Glutamatergic neuron (in vitro differentiated cells): ENCODE measurements around the gene PTPRM. TPM values are rescaled to one million over a fixed set of nuclear protein-coding genes. Genes with fewer than 3 reads are reported as not detected.

Source experiments
- DNase-seq: peaks from one replicate; pipeline ENCODE4 v3.0.0; 2022
- H3K27ac Mint-ChIP-seq: one replicate; pipeline ENCODE4 v1.8.0; 2020; ENCODE audit warnings: mild to moderate bottlenecking, mixed read lengths, inconsistent platforms; ENCODE audit not compliant: unreplicated experiment
- H3K27me3 Mint-ChIP-seq: one replicate; pipeline ENCODE4 v1.8.0; 2020; ENCODE audit warnings: mild to moderate bottlenecking, moderate library complexity, mixed read lengths, inconsistent platforms; ENCODE audit not compliant: unreplicated experiment
- H3K36me3 Mint-ChIP-seq: one replicate; pipeline ENCODE4 v1.8.0; 2020; ENCODE audit warnings: mild to moderate bottlenecking, mixed read lengths, inconsistent platforms; ENCODE audit not compliant: unreplicated experiment
- H3K4me1 Mint-ChIP-seq: one replicate; pipeline ENCODE4 v1.8.0; 2020; ENCODE audit warnings: mild to moderate bottlenecking, low read depth, mixed read lengths, inconsistent platforms; ENCODE audit not compliant: unreplicated experiment
- H3K4me3 Mint-ChIP-seq: one replicate; pipeline ENCODE4 v1.8.0; 2020; ENCODE audit warnings: mild to moderate bottlenecking, mixed read lengths, inconsistent platforms; ENCODE audit not compliant: unreplicated experiment
- H3K9me3 Mint-ChIP-seq: one replicate; pipeline ENCODE4 v1.8.0; 2020; ENCODE audit warnings: mild to moderate bottlenecking, moderate library complexity, mixed read lengths, inconsistent platforms; ENCODE audit not compliant: unreplicated experiment
- total RNA-seq: library from RNA; stranded (reverse); fragmentation: NEBNext Ultra II Directional; extraction: Animal tissue kit (Norgen Biotek cat#: 25700); gene quantifications from one replicate; pipeline ENCODE4 v1.2.1, GENCODE V29; 2021; ENCODE audit not compliant: unreplicated experiment
- TF ChIP-seq, protein P1 (sequence below): fragments of 200-600 bp; sonication (generic); IDR thresholded peaks from one replicate; pipeline ENCODE4 v1.5.0; 2021; ENCODE audit not compliant: partially characterized antibody, unreplicated experiment

PTPRM gene
- total RNA-seq, 1 donor from 2014 or later: 23.9 TPM

DNA sequence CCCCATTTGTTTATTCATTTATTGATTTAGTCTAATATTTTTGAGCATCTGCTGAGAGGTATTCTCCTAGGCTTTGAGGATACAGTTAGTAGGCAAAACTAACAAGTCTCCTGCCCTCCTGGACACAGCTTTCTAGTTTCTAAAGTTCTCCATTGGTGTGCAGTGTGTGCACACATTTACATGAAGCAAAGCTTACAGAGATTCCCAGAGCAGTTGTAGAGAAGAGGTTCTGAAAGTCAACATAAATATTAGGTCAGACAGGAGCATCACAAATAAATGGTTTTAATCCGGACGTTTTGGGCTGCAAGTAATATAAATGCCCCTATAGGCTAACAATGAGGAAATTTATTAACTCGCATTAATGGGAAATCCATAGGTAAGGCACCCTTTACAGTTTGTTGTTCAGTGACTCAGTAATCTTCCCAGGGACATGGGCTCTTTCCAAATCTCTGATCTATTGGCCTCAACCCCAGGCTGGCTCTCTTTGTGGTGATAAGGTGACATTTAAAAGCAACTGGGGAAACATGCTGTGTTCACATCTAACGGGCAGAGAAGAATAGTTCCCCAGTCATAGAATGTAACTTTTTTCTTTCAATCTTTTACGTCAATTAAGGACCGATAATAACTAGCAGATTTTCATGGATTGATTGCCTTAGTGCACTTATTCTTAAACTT lies 407.2 kb downstream of the PTPRM start:
- Mint-ChIP-seq H3K4me3 (no peak overlapping the region), H3K9me3 (no peaks in the 10 kb centered on the region), H3K27me3 (no peaks in the 10 kb centered on the region), H3K36me3 (no peaks in the 10 kb centered on the region), H3K4me1 (no peaks in the 10 kb centered on the region), H3K27ac (no peak overlapping the region)
- DNase-seq: no peak
- TF ChIP-seq, protein P1, sequence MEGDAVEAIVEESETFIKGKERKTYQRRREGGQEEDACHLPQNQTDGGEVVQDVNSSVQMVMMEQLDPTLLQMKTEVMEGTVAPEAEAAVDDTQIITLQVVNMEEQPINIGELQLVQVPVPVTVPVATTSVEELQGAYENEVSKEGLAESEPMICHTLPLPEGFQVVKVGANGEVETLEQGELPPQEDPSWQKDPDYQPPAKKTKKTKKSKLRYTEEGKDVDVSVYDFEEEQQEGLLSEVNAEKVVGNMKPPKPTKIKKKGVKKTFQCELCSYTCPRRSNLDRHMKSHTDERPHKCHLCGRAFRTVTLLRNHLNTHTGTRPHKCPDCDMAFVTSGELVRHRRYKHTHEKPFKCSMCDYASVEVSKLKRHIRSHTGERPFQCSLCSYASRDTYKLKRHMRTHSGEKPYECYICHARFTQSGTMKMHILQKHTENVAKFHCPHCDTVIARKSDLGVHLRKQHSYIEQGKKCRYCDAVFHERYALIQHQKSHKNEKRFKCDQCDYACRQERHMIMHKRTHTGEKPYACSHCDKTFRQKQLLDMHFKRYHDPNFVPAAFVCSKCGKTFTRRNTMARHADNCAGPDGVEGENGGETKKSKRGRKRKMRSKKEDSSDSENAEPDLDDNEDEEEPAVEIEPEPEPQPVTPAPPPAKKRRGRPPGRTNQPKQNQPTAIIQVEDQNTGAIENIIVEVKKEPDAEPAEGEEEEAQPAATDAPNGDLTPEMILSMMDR: no peak

GRCh38 chr18:7977897-7978296 lies 410.8 kb downstream of the PTPRM start:
- Mint-ChIP-seq H3K4me1 (no peaks in the 10 kb centered on the region), H3K9me3 (no peaks in the 10 kb centered on the region), H3K4me3 (no peak overlapping the region), H3K27ac (no peak overlapping the region), H3K36me3 (no peaks in the 10 kb centered on the region), H3K27me3 (peaks cover 3% of the 10 kb centered on the region)
- no peak for DNase-seq
- TF ChIP-seq, protein P1: no peak

GRCh38 chr18:7978834-7979233 lies 411.7 kb downstream of the PTPRM start:
- H3K4me1 Mint-ChIP-seq: no peaks in the 10 kb centered on the region
- H3K27ac Mint-ChIP-seq: no peak overlapping the region
- peaks cover 3% of the 10 kb centered on the region for H3K27me3 Mint-ChIP-seq

GRCh38 chr18:7979714-7980113 lies 412.6 kb downstream of the PTPRM start:
- Mint-ChIP-seq H3K4me1 (no peaks in the 10 kb centered on the region), H3K27me3 (peaks cover 3% of the 10 kb centered on the region), H3K9me3 (no peaks in the 10 kb centered on the region), H3K27ac (no peak overlapping the region), H3K4me3 (no peak overlapping the region), H3K36me3 (no peaks in the 10 kb centered on the region)
- TF ChIP-seq, protein P1: no peak
- no peak for DNase-seq

More at GRCh38 chr18:7978834-7979233, 411.7 kb downstream of the PTPRM start:
- H3K36me3 Mint-ChIP-seq: no peaks in the 10 kb centered on the region
- no peak for DNase-seq
- no peak overlapping the region for H3K4me3 Mint-ChIP-seq
- H3K9me3 Mint-ChIP-seq: no peaks in the 10 kb centered on the region
- TF ChIP-seq, protein P1: no peak

DNA sequence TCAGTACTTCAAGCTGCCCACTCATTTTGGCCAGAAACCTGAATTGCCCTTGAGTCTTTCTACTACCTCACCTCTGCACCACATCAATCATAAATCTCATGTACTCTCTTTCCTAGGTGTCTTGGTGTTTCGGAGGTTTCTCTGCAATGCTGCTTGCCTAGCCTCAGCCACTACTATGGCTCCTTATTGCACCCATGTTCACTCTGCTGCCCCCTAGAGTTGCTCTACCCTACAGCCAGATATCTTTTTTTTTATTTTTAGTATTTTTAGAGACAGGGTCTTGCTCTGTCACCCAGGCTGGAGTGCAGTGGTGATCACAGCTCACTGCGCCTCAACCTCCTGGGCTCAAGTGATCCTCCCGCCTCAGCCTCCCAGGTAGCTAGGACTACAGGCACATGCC lies 413.0 kb downstream of the PTPRM start:
- TF ChIP-seq, protein P1: peak; percentile 17
- Mint-ChIP-seq H3K4me3 (no peak overlapping the region), H3K27me3 (peaks cover 3% of the 10 kb centered on the region), H3K36me3 (no peaks in the 10 kb centered on the region), H3K9me3 (no peaks in the 10 kb centered on the region), H3K27ac (no peak overlapping the region), H3K4me1 (no peaks in the 10 kb centered on the region)
- DNase-seq: no peak
